Epithelial cell of esophagus (primary cell): ENCODE results near the gene MAMSTR.

Source experiments
- DNase-seq: peaks from one replicate; pipeline ENCODE4 v3.0.0; 2010; ENCODE audit warnings: low read depth
- H3K4me3 ChIP-seq: 2 replicates; pipeline ENCODE4 v1.5.1; 2011; ENCODE audit warnings: mild to moderate bottlenecking, low read length, control low read depth
- TF ChIP-seq, protein P1 (sequence below): IDR thresholded peaks from 2 replicates; pipeline ENCODE4 v1.5.1; 2011; ENCODE audit warnings: low read depth, mild to moderate bottlenecking, low read length, control low read depth, inconsistent platforms; ENCODE audit not compliant: insufficient read depth; ENCODE audit errors: missing control alignments

MAMSTR gene

DNA sequence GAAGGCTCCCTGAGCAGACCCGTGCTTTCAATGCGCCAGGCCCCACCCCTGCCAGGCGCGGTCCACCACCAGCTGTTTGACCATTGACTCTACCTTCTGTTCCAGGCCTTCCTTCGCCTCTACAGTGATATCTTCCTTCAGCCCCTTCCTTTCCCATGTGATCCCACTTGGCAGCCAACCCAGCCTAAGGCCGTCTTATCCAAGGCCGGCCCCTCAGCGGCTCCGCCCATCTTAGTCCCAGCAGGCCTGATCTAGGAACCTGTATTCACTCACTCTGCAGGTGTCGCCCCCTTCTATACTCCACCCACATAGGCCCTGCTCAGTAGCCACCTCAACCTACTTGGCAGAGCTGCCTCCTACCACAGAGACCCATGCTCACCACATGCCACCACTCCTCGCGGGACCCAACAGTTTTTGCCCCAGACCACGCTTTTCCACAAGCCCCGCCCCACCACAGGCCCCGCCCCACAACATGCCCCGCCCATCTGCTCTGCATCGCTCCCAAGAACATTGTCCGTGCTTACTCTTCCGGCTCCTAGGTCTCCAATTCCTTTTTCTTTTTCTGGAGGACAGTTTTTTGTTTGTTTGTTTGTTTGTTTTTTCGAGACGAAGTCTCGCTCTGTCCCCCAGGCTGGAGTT, 18.0 kb upstream of the MAMSTR start:
- TF ChIP-seq, protein P1, sequence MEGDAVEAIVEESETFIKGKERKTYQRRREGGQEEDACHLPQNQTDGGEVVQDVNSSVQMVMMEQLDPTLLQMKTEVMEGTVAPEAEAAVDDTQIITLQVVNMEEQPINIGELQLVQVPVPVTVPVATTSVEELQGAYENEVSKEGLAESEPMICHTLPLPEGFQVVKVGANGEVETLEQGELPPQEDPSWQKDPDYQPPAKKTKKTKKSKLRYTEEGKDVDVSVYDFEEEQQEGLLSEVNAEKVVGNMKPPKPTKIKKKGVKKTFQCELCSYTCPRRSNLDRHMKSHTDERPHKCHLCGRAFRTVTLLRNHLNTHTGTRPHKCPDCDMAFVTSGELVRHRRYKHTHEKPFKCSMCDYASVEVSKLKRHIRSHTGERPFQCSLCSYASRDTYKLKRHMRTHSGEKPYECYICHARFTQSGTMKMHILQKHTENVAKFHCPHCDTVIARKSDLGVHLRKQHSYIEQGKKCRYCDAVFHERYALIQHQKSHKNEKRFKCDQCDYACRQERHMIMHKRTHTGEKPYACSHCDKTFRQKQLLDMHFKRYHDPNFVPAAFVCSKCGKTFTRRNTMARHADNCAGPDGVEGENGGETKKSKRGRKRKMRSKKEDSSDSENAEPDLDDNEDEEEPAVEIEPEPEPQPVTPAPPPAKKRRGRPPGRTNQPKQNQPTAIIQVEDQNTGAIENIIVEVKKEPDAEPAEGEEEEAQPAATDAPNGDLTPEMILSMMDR = no peak
- DNase-seq = no peak
- no peak overlapping the region for H3K4me3 ChIP-seq

- TF ChIP-seq, protein P1 = no peak
These were observed 15.6 kb upstream of the MAMSTR start for GRCh38 chr19:48735031-48735615.

DNA sequence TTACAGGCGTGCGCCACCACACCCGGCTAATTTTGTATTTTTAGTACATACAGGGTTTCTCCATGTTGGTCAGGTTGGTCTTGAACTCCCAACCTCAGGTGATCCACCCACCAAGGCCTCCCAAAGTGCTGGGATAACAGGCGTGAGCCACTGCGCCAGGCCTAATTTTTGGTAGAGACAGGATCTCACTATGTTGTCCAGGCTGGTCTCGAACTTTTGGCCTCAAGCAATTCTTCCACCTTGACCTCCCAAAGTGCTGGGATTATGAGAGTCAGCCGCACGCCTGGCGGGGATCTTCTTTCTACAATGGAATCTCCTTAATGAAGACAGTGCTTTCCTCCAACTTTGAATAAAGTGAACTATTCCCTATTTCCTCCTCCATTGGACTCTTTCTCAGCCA, 15.1 kb upstream of the MAMSTR start:
- no peak for DNase-seq
- TF ChIP-seq, protein P1 = no peak
- no peak overlapping the region for H3K4me3 ChIP-seq

More at GRCh38 chr19:48735031-48735615, 15.6 kb upstream of the MAMSTR start:
- peak; percentile 75 for DNase-seq
- peak overlapping the region; percentile 36 for H3K4me3 ChIP-seq

- TF ChIP-seq, protein P1 = no peak
- no peak overlapping the region for H3K4me3 ChIP-seq
- no peak for DNase-seq
These were observed 11.9 kb upstream of the MAMSTR start for GRCh38 chr19:48731452-48731851.

GRCh38 chr19:48728911-48729664, 9.6 kb upstream of the MAMSTR start:
- peak overlapping the region; percentile 30 for H3K4me3 ChIP-seq
- DNase-seq = no peak
- TF ChIP-seq, protein P1 = no peak

- no peak overlapping the region for H3K4me3 ChIP-seq
- DNase-seq = no peak
- TF ChIP-seq, protein P1 = no peak
These were observed 7.0 kb upstream of the MAMSTR start for GRCh38 chr19:48726556-48726955.
